ENCODE results near the gene GATB.

GRCh38 chr4:151703401-151703800 is 57.4 kb downstream of the GATB start:
- no peak for TF ChIP-seq CTCF (conservative IDR thresholded peaks at IDR 0.05; ENCODE audit: low read depth in 2 of 2)
- TF ChIP-seq ZNF462 (CRISPR knock-in tag; IDR thresholded peaks at IDR 0.05) = no peak
